Measurements from ENCODE around the gene LRRFIP2. TPM values are rescaled to one million over a fixed set of nuclear protein-coding genes. Genes with fewer than 3 reads are reported as not detected.

The LRRFIP2 gene
- total RNA-seq, 4 donors from 2014 or later, result 59.0 to 122 (median 72.5) TPM

DNA sequence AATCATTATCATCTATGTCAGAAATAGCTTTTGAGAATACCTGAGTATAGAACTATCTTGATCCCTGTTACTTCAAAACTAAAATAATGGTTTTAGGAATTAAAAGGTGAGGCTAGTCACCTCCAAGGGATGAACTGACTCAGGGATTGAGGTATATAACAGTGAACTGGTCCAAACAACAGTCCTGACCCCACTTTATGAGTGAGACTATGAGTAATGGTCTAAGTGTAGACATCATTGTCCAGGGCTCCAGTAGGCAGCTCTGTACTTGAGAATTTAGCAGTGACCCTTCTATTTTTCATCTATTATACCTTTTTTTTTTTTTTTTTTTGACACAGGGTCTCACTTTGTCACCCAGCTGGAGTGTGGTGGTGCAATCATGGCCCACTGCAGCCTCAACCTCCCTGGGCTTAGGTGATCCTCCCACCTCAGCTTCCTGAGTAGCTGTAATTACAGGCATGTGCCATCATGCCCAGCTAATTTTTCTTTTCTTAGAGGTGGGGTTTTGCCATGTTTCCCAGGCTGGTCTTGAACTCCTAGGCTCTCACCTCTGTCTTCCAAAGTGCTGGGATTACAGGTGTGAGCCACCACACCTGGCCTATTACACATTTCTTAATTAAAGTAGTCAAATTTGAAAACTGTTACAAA lies 144.7 kb downstream of the LRRFIP2 start:
- H3K4me1 ChIP-seq, result peaks cover 11% of the 10 kb centered on the region
- H3K27ac ChIP-seq, result peak overlapping the region; percentile 38
- TF ChIP-seq, protein P1, sequence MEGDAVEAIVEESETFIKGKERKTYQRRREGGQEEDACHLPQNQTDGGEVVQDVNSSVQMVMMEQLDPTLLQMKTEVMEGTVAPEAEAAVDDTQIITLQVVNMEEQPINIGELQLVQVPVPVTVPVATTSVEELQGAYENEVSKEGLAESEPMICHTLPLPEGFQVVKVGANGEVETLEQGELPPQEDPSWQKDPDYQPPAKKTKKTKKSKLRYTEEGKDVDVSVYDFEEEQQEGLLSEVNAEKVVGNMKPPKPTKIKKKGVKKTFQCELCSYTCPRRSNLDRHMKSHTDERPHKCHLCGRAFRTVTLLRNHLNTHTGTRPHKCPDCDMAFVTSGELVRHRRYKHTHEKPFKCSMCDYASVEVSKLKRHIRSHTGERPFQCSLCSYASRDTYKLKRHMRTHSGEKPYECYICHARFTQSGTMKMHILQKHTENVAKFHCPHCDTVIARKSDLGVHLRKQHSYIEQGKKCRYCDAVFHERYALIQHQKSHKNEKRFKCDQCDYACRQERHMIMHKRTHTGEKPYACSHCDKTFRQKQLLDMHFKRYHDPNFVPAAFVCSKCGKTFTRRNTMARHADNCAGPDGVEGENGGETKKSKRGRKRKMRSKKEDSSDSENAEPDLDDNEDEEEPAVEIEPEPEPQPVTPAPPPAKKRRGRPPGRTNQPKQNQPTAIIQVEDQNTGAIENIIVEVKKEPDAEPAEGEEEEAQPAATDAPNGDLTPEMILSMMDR (IDR thresholded peaks at IDR 0.05), result no peak
- TF ChIP-seq EP300 (IDR thresholded peaks at IDR 0.05) (no peak), POLR2AphosphoS5 (IDR thresholded peaks at IDR 0.05) (no peak), POLR2A (IDR thresholded peaks at IDR 0.05) (no peak)
- no peak overlapping the region for H3K4me3 ChIP-seq
- peaks cover 66% of the 10 kb centered on the region for H3K36me3 ChIP-seq
- no peaks in the 10 kb centered on the region for H3K9me3 ChIP-seq
- DNase-seq (ENCODE audit: low spot score in 2 of 2), result no peak
- no peaks in the 10 kb centered on the region for H3K27me3 ChIP-seq

DNA sequence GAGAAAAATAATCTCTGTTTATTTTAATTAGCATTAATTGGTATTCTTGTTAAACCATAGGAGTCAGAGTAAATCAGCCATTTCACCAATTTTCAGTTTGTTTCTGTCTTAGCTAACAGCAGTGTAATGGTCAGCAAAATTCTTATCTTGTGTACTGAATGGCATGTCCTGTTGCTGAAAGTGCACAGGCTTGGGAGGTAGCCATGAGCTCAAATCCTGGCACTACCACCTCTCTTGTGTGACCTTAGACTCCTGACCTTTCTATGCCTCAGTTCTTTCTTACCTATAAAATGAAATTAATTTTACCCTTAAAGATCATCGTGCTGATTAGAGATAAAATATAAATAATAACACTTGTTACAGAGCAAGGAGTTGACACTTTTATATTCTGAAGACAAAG lies 145.3 kb downstream of the LRRFIP2 start:
- no peak for DNase-seq (ENCODE audit: low spot score in 2 of 2)
- TF ChIP-seq POLR2AphosphoS5 (IDR thresholded peaks at IDR 0.05) (no peak), EP300 (IDR thresholded peaks at IDR 0.05) (no peak), POLR2A (IDR thresholded peaks at IDR 0.05) (no peak)
- TF ChIP-seq, protein P1 (IDR thresholded peaks at IDR 0.05), result no peak
- WGBS, result 79% methylated on average over 1 of the region's 1 CpG
- Histone ChIP-seq H3K27me3 (no peaks in the 10 kb centered on the region), H3K4me3 (no peak overlapping the region), H3K27ac (no peak overlapping the region), H3K36me3 (peaks cover 71% of the 10 kb centered on the region), H3K4me1 (peaks cover 11% of the 10 kb centered on the region), H3K9me3 (no peaks in the 10 kb centered on the region)

DNA sequence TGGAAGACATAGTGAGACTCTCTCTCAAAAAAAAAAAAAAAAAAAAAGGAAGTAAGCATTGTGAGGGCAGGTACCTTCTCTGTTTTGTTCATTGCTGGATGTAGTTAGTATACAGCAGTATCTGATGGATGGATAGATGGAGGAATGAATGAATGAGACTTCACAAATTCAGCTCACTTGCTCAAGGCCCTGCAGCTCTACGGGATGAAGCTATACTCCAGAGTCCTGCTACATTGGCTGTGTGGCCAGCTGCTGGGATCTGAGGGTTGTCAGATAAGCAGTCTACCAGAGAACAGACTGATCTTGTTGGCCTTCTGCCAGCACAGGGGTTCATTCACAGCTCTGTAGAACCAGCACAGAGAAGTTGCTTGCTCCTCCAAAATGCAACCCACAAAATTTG lies 146.1 kb downstream of the LRRFIP2 start:
- H3K36me3 ChIP-seq, result peaks cover 73% of the 10 kb centered on the region

DNA sequence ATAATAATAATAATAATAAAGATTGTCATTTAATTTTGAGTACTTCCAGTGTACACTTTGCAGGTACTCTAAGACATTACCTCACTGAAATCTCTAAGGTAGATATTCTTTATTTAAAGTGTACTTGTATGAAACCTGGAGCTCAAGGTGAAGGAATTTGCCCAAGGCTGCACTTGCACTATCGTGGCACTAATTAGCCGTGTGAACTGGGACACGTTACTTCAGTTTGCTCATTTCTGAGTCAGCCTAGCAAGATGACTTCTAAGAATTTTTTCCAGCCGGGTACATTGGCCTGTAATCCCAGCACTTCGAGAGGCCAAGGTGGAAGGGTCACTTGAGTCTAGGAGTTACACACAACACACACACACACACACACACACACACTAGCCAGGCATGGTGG lies 147.5 kb downstream of the LRRFIP2 start:
- Histone ChIP-seq H3K9me3 (no peaks in the 10 kb centered on the region), H3K4me1 (peaks cover 11% of the 10 kb centered on the region), H3K27me3 (no peaks in the 10 kb centered on the region), H3K36me3 (peaks cover 79% of the 10 kb centered on the region), H3K27ac (no peak overlapping the region), H3K4me3 (no peak overlapping the region)
- DNase-seq (ENCODE audit: low spot score in 2 of 2), result no peak
- TF ChIP-seq EP300 (IDR thresholded peaks at IDR 0.05) (no peak), POLR2AphosphoS5 (IDR thresholded peaks at IDR 0.05) (no peak), POLR2A (IDR thresholded peaks at IDR 0.05) (no peak)
- TF ChIP-seq, protein P1 (IDR thresholded peaks at IDR 0.05), result no peak
- WGBS, result 81% methylated on average over 5 of the region's 5 CpGs

More for the DNA sequence above, 146.1 kb downstream of the LRRFIP2 start:
- H3K9me3 ChIP-seq, result no peaks in the 10 kb centered on the region
- WGBS, result 82% methylated on average over 1 of the region's 1 CpG
- H3K27me3 ChIP-seq, result no peaks in the 10 kb centered on the region
- no peak for DNase-seq (ENCODE audit: low spot score in 2 of 2)
- TF ChIP-seq POLR2A (IDR thresholded peaks at IDR 0.05), result no peak
- no peak for TF ChIP-seq POLR2AphosphoS5 (IDR thresholded peaks at IDR 0.05)
- TF ChIP-seq, protein P1 (IDR thresholded peaks at IDR 0.05), result no peak
- TF ChIP-seq EP300 (IDR thresholded peaks at IDR 0.05), result no peak
- no peak overlapping the region for H3K4me3 ChIP-seq
- H3K27ac ChIP-seq, result no peak overlapping the region
- H3K4me1 ChIP-seq, result peaks cover 11% of the 10 kb centered on the region

DNA sequence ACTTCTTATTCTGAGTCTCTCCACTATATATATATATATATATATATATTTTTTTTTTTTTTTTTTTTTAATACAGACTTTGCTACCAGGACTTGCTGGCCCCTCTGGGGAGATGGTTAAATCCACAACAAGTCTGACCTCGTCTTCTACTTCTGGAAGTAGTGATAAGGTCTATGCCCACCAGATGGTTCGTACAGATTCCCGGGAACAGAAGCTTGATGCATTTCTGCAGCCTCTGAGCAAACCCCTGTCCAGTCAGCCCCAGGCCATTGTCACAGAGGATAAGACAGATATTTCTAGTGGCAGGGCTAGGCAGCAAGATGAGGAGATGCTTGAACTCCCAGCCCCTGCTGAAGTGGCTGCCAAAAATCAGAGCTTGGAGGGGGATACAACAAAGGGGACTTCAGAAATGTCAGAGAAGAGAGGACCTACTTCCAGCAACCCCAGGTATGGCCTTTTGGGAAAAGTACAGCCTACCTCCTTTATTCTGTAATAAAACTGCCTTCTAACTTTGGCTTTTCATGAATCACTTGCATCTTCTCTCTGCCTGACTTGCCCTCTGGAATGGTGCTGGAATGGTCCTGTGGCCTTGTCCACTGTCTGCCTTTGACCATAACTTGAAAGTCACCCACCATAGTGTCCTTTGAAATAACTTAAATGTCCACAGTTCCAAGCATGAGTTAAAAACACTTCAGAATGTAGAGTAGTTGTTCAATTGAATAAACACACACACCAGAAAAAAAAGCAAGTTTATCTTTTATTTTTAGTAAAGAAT lies 148.6 kb downstream of the LRRFIP2 start:
- no peaks in the 10 kb centered on the region for H3K27me3 ChIP-seq
- H3K27ac ChIP-seq, result no peak overlapping the region
- no peak overlapping the region for H3K4me3 ChIP-seq
- TF ChIP-seq POLR2AphosphoS5 (IDR thresholded peaks at IDR 0.05), result no peak
- TF ChIP-seq, protein P1 (IDR thresholded peaks at IDR 0.05), result no peak
- no peak for TF ChIP-seq POLR2A (IDR thresholded peaks at IDR 0.05)
- no peak for TF ChIP-seq EP300 (IDR thresholded peaks at IDR 0.05)
- peaks cover 11% of the 10 kb centered on the region for H3K4me1 ChIP-seq
- H3K9me3 ChIP-seq, result no peaks in the 10 kb centered on the region
- peaks cover 90% of the 10 kb centered on the region for H3K36me3 ChIP-seq
- 91% methylated on average over 3 of the region's 3 CpGs for WGBS
- no peak for DNase-seq (ENCODE audit: low spot score in 2 of 2)

Data from suprapubic skin (tissue), 4 donors.